Suprapubic skin (tissue), 4 donors: ENCODE results near the gene C1R.

Experiments
- EP300 ChIP-seq: sonication (generic); formaldehyde crosslinking; IDR thresholded peaks from one replicate; pipeline ENCODE4 v1.6.1; 2017; ENCODE audit warnings: antibody characterized with exemption
- POLR2AphosphoS5 ChIP-seq, 3 donors: sonication (generic); formaldehyde crosslinking; IDR thresholded peaks; one replicate each; pipeline ENCODE4 v1.6.1; 2017; ENCODE audit warnings: antibody characterized with exemption in 3 of 3
- TF ChIP-seq, protein P1 (sequence below), 2 donors: fragments of 200-600 bp in 1 of 2; fragments of 450-650 bp in 1 of 2; sonication (generic) in 1 of 2; IDR thresholded peaks; one replicate each; pipeline ENCODE4 v1.5.1; 2016 to 2019; ENCODE audit warnings: antibody characterized with exemption in 2 of 2, mild to moderate bottlenecking in 1 of 2, moderate library complexity in 1 of 2

GRCh38 chr12:7065073-7065623 is 27.1 kb downstream of the C1R start:
- TF ChIP-seq, protein P1, sequence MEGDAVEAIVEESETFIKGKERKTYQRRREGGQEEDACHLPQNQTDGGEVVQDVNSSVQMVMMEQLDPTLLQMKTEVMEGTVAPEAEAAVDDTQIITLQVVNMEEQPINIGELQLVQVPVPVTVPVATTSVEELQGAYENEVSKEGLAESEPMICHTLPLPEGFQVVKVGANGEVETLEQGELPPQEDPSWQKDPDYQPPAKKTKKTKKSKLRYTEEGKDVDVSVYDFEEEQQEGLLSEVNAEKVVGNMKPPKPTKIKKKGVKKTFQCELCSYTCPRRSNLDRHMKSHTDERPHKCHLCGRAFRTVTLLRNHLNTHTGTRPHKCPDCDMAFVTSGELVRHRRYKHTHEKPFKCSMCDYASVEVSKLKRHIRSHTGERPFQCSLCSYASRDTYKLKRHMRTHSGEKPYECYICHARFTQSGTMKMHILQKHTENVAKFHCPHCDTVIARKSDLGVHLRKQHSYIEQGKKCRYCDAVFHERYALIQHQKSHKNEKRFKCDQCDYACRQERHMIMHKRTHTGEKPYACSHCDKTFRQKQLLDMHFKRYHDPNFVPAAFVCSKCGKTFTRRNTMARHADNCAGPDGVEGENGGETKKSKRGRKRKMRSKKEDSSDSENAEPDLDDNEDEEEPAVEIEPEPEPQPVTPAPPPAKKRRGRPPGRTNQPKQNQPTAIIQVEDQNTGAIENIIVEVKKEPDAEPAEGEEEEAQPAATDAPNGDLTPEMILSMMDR (IDR thresholded peaks at IDR 0.05), result no peak
- TF ChIP-seq POLR2AphosphoS5 (IDR thresholded peaks at IDR 0.05), result no peak
- no peak for TF ChIP-seq EP300
